Measurements from ENCODE around the gene SLC26A2.

SLC26A2 gene

DNA sequence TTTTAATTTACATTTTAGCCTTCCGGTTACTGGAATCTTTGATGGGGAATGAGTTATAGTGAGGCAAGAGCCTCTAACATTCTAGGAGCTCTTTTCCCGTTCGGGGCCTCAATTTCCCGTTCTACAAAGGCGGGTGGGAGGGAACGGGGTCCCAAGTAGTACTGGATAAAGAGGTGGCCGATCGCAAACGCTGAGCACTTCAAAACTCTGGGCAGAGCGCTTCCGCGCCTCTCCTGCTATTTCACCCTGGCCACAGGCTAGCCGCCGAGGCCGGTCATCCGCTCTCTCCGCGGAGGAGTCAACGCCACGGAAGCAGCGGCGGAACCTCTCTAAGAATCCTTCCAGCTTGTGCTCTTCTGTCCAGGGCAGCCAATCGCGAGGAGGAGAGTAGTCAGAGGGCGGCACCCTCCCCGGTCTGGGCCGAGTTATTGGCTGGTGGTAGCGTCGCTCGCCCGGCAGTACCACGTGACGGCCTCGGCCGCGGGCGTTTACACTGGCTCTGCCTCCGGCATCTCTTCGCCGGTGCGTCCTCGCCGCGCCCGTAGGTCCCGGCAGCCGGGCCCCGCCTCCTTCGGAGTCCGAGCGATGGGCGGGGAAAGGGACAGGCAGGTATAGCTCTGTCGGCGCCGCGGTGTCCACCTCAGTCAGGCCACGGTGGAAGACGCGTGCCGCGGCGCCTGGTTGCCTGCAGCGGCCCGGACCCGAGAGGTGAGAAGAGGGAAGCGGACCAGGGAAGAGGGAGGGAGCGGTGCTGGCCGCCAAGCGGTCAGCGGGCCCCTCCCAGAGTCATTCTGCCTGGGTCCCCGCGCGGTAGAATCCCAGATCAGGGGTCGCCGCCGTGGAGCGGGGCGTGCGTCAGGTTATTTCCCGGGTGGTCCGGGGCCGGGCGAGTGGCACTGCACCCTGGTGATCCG is at the start of gene SLC26A2:
SLC26A2 (plus strand) TSS at position 487 of the 914 bp plus-strand sequence. CDS start 16,895 bp downstream, outside the sequence.
- DNase-seq (ENCODE audit: low read depth): peak; percentile 89

DNA sequence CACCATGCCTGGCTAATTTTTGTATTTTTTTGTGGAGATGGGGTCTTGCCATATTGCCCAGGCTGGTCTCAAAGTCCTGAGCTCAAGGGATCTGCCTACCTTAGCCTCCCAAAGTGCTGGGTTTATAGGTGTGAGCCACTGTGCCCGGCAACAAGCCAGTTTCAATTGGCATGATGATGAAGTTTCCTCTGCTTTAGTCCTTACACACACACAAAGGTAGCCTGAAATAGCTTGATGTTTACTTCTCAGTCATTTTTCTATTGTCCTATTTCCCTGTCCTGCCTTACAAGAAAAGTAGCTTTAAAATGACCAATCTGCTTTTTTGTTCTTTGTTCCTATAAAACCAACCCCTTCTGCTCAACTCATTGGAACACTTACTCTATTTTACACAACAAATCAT is 49.5 kb upstream of the SLC26A2 start:
- no peak for DNase-seq (ENCODE audit: low read depth)

DNA sequence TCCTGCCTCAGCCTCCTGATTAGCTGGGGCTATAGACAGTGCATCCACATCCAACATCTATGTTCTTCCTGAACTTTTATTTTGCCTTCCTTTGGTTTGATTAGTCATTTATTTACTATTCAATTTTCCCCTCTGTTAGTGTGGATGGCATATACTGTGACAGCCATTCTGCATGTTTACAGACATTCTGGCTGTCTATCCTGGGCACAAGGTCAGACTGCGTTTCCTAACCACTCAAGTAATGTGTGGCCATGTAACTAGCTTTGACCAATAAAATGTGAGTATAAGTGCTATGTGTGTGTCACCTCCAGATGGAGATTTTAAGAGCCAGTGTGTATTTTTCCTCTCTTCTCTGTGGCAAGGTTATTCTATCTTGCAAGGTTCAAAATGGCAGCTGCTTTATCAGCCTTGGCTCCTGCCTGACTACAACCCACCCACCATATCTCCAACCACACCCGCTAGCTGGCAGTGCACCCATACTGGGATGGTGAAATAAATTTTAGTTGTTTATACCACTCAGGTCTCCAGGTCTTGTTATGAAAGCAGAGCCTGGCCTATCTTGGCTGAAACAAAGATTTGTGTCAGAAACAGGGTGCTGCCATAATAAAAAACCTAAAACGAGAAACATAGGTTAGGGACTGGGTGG is 48.2 kb upstream of the SLC26A2 start:
- DNase-seq (ENCODE audit: low read depth): no peak

DNA sequence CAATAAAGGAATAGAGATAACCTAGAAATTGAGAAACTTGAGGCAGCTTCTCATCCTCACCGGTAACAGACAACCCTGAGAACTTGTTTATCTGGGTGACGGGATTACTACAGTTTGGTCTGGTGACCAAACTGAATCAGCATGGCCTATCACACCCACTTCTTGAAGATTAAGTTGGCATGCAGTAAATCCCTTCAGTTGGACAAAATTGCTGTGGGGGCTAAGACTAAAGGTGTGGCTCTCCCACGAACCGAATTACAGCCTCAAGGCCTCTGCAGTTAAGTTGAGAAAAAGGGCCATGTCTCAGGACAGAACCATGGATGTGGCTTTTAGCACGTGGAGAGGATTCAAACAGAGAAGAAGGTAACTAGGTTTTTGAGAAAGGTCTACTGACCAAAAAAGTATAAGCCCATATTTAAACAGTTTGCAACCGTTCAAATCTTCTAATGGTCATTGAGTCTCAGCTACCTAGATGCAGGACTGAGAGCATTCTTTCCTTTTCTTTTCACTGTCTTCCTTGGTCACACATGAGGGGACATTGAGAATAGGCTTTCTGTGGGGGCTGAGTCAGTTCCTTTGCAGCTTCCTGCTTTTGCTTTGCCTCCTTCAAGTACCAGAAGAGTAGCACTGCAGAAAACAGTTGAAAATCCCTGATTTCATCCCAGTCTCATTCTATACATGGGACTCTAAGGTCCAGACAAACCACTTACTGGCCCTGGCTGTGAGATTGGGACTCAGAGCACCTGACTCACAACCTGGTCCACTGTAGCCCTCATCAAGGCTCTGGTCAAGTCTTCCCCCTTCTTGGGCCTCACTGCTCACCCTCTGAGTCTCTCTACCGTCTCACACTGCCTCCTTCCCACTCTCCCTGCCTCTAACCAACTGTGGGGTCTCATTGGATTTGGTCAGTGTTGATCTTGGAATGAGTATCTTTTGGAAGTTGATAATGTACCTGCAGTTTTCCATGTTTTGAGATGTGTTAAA is 46.8 kb upstream of the SLC26A2 start:
- no peak for DNase-seq (ENCODE audit: low read depth)

DNA sequence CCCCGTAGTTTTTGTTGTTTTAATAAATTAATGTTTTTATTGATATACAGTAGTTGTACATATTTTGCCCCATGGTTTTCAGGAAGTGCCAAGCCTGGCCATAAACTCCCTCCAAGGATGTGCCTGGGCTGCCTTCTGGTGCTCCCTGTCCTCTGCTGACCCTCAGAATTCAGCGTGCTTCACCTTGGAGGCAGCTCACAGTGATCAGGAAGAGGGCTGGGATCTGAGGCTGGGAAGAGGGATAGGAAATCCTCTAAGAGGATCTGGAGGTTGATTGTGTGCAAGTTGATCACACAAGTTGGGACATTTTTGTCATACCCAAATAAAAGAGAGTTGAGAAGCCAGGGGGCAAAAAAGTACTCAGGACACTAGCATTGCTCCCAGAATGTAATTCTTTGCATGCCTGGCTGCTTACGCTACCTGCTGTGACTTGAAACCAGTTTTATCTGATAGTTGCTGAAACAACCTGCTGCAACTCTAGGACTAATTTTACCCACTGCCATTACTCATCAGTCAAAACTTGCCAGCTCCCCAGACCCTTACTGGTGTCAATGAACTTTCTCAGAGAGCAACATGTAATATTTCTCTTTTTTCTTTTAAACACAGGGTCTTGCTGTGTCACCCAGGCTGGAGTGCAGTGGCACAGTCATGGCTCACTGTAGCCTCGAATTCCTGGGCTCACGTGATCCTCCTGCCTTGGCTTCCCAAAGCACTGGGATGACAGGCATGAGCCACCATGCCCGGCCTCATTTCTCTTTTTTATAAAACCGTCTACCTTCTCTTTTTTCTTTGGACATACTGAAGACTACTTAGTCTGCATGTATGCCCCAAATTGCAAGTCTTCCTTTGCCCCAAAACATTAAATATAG is 44.9 kb upstream of the SLC26A2 start:
- DNase-seq (ENCODE audit: low read depth): no peak

DNA sequence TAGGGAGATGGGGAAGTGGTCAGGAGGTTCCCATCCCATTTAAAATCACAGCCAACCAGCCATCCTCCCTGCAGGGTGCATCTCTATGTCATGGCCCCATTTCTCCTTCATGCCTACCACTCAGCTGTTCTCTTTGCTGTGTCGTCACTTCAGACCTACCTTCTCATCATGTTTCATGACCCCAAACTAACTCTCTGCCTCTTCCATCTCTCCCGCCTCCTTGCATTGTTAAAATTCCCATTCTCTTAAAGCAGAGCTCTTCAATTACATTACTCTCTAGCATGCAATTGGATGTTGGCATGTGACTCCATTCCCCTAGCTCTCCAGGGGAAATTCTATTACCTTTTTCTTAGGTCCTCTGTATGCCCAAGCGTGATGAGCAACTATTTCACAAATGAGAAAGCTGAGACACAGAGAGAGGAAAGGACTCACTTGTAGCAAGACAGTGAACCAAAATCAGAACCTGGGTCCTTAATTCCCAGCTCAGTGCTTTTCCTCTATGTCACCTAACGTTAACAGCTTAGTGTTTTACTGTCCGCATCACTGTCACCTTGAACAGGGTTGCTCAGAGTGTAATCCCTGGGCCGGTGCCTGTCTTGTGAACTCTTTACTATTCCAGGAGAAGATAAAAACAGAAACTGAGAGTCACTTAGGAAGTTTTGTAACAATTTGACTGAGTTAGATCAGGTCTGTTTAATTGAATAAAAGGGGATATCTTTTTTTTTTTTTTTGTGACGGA is 44.1 kb upstream of the SLC26A2 start:
- no peak for DNase-seq (ENCODE audit: low read depth)

DNA sequence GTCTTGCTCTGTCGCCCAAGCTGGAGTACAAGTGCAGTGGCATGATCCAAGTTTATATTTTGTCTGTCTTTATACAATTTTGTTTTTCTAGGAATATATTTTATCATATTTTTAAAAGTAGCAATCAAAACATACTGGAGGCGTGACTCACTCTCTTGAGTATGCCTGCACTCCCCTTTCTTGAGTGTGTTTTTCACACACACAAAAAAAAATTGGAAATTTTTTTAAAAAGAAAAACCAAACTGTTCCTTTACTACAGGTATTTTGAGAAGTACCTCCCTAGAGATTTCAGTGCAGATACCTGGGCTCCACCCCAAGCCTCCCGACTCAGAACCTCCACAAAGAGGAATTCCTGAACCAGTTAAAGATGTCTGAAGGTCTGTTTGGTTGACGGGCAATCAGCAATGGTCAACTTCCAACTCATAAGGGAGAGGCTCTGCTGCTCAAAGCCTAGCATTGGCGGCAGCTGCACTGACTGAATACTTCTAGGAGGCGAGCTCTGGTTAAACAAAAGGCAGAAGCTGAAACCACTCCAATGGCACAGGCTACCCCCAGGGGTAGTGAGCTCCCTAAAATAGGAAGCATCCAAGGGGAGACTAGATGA is 43.4 kb upstream of the SLC26A2 start:
- no peak for DNase-seq (ENCODE audit: low read depth)

DNA sequence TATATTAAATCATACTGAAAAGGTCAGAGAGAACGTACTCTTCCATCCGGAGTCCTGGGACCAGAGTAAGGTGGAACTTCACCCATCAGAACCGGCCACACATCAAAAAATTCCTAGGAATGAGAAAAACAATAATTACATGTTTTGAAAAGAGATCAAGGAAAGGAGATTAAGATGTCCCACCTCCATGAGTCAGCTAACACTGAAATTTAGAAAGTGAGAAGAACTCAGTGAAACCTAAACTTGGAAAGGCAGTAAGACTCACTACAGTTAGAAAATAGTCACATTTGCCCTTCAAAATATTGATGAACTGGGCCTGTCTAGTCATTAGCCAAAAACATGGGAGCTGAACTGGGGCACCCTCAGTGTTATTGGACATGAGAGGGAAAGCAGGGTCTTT is 39.0 kb upstream of the SLC26A2 start:
- DNase-seq (ENCODE audit: low read depth): no peak

DNA sequence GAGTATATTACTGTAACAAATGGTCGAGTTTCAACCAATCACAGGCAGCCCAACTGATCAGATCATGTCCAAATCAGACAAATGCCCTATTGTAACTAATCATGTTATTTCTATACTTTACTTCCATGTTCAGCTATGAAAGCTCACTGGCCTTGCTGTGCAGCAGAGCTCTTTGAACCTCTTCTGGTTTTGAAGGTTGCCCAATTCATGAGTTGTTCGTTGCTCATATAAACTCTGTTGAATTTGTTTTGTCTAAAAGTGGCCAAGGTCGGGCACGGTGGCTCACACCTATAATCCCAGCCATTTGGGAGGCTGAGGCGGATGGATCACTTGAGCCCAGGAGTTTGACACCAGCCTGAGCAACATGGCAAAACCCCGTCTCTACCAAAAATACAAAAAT is 37.6 kb upstream of the SLC26A2 start:
- DNase-seq (ENCODE audit: low read depth): no peak

DNA sequence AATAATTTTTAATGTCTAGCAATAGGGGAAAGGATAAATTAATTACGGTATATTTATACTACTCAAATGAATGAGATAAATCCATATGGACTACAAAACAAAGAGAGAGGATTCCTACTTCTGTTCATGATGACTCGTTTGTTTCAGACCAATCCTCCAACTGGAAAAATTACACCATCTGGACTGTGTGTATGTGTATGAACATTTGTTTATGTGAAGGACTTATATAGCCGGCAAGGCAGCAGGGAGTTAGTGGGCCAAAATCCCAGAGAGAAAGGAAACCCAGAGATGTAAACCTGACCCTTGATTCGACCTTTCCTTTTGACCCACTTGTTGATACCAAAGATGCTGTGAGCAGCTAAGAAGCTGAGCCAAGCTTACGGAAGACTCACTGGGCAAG is 36.1 kb upstream of the SLC26A2 start:
- no peak for DNase-seq (ENCODE audit: low read depth)

DNA sequence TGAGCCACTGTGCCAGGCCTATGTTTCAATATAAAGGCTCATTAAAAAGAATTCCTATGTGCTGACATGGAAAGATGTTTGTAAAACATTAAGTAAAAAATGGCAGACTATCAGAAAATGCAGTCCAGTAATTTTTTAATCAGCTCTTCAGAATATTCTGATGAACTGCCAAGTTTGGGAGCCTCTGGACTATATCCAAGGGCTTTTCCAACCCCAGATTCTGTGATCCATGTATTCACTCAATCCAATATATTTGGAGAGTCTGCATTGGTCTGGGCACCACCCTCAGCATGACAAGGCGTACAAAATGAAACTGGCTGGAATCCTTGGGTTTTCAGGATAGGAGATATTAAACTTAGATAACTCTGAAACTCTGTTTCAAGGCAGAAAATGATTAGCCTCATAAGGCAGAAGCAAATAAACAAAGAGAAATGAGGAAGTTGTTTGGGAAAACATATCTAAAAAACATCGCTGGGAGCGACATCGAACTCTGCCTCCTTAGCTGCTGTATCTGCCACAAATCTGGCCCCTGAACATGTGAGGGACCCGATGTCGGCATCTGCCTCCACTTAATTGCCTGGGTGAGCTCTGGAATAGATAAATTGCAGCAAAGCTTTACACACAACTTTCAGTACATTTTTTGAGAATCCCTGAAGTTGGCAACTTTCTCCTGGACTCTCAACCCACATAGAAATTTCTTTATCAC is 30.4 kb upstream of the SLC26A2 start:
- no peak for DNase-seq (ENCODE audit: low read depth)

DNA sequence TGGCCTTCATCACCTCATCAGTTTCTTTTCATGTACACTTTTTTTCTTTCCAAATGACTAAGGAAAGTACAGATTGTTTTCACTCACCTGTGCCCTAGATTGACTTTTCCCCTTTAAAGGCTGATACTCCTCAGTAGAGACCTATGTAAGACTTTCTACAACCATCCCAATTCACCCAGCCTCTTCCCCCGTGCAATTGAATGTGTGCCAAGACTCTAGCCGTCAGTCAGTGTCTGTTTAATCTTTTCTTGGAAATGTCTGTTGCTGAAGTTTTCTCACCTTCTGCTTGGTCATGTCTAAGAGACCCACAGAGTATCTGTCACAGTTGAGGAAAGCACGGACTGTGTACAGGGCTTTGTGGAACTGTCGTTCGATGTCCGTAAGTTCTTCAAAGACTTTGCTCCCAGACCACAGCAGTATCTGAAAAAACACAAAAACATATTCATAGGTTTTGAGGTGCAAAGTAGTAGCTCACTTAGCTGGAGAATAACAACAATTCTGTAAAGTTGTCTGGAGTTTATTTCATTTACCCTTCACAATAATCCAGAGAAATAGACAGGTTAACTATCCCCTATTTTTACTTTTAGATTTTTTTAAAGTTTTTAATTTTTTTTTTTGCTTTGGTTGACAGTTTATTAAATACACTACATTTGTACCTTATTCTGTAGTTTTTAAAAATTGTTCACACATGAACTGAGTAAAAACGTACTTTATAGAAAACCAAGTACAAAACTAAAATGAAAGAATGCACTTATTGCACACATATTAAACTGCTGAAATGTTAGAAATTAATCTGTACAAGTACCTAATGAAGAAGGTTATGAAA is 29.6 kb upstream of the SLC26A2 start:
- no peak for DNase-seq (ENCODE audit: low read depth)

DNA sequence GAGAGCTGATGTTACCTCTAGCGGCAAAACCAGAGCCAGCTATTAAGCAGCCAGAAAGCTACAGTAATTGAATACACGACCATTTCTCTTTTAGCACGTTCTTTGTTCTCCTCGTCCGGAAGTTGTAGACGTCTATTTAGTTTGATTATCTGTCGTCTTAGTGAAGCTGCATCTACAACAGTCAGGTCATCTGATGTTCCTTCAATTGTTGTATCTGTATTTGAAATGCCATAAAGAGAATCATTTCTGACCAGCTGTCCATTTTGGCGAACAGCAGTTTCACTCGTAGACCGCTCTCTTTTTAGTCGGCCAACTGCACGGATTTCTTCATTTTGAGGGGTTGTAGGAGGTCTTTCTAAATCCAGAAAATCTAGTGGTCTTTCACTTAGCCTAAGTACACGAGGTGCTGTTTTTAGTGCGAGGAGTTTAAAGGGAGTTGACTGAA is 28.5 kb upstream of the SLC26A2 start:
- no peak for DNase-seq (ENCODE audit: low read depth)

DNA sequence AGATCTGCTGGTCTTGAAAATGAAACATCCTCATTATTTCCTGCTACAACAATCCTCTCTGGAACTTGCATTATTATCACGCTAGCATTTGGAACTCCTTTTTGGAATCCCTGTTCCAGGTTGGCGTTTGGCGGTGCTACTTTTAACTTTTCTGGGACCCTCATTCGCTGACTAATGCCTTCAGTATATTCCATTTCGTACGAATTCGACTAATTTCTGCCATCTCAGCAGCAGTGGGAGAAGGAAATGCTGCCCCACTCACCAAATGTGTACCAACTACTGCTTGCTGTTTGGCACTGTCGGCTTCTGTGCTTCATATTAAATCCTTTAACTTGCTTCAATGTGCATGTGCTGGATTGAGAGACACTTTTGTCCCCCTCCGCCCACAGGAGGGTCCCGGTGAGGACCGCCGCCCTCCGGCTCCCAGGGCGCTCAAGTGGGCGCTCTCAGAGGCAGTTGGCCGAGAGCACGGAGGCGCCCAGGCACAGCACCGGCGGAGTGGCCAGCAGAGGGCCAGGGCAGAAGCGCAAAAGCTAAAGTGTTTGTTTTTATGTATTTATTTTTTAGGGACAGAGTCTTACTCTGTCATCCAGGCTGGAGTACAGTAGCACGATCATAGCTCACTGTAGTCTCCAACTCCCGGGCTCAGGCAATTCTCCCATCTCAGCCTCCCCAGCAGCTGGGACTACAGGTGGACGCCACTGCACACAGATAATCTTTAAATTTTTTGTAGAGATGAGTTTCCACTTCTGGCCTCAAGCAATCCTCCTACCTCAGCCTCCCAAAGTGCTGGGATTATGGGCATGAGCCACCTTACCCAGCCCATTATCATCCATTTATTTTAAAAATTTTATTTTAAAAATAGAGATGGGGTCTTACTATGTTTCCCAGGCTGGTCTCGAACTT is 27.9 kb upstream of the SLC26A2 start:
- DNase-seq (ENCODE audit: low read depth): no peak

DNA sequence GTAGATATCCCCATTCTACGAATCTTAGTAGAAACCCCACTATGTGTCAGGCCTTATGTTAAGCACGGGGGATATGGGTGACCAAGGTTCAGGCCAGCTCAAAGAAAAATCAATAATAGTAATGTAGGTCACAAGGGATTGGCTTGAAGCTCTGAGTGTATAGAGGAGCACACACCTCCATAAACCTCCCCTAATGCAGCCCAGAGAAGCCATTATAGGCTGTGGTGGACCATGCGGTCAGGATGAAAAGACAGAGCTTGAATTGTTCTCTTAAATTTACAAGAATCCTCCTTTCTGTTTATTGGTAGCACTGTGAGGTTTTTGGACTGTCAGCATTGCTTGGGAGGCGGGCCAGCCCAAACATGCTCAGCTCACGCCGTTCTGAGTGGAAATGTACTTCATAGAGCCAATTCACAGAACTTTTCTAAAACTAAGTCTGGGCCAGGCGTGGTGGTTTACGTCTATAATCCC is 25.1 kb upstream of the SLC26A2 start:
- DNase-seq (ENCODE audit: low read depth): no peak

DNA sequence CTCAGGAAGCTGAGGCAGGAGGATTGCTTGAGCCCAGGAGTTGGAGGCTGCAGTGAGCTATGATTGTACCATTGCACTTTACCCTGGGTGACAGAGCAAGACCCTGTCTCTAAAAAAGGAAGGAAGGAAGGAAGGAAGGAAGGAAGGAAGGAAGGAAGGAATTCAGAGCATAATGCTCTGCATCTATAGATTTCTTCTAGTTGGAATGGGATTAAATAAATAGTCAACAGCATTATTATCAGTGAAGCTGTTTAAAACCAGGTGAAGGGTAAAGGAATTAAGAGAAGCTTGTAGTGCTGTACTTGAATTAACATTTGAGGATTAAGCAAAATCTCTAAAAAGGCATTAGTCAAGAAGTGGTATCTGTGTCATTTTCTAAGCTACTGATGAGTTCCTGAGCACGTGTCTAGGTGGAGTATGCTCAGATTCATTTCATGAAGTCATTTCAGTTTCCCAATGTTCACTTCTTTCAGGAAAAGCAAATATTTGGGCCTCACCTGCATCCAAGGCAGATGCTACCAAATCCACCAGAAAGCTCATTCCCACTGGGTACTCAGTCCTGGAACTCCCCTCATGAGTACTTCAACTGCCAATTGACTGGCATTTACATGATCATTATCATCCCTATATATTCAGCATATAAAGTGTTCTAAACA is 24.4 kb upstream of the SLC26A2 start:
- DNase-seq (ENCODE audit: low read depth): no peak

DNA sequence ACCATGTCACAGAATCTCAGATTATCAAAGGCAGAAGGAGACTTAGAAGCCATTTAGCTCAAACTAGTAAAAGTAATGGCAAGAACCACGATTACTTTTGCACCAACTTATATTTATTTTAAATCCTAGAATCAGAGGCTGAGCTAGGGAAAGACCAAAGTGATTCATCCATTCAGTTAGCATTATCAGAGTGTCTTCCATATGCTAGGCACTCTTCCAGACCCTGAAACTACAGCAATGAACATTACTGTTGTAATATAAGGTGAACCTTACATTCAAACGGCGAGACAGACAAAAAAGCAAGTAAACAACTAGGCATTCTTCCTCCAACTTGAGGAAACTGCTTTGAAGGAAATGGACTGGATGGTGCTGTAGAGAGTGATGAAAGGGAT is 23.9 kb upstream of the SLC26A2 start:
- no peak for DNase-seq (ENCODE audit: low read depth)
